Lower leg skin (tissue), 3 donors: ENCODE results near the gene FARP1.

Experiments used
- CTCF ChIP-seq, 3 donors: fragments of 450-650 bp; IDR thresholded peaks; one replicate each; pipeline ENCODE4 v1.5.1; 2016; ENCODE audit warnings: antibody characterized with exemption in 3 of 3, mild to moderate bottlenecking in 3 of 3, moderate library complexity in 2 of 3
- POLR2A ChIP-seq, 2 donors: fragments of 450-650 bp; IDR thresholded peaks; one replicate each; pipeline ENCODE4 v1.6.1; 2016 to 2017; ENCODE audit warnings: antibody characterized with exemption in 2 of 2, mild to moderate bottlenecking in 1 of 2, moderate library complexity in 1 of 2

GRCh38 chr13:98241976-98242375, 99.1 kb downstream of the FARP1 start:
- TF ChIP-seq POLR2A (IDR thresholded peaks at IDR 0.05) (no peak), CTCF (IDR thresholded peaks at IDR 0.05) (no peak)
